OCI-LY1 (cell line): ENCODE data around the gene MBNL2.

Experiments used
- H2AFZ ChIP-seq: fragments of 200-600 bp; sonication (generic), shearing (Covaris generic); 2 replicates; pipeline ENCODE4 v1.6.0; 2014; ENCODE audit warnings: antibody characterized with exemption, mild to moderate bottlenecking, low read length
- H3F3A ChIP-seq: fragments of 200-600 bp; sonication (generic), shearing (Covaris generic); 2 replicates; pipeline ENCODE4 v1.6.0; 2014; ENCODE audit warnings: mild to moderate bottlenecking, antibody characterized with exemption, low read length, moderate library complexity; ENCODE audit not compliant: insufficient read depth
- H3K27ac ChIP-seq: fragments of 200-600 bp; sonication (generic); 2 replicates; pipeline ENCODE4 v1.5.1; 2014; ENCODE audit warnings: low read length, mixed run types, mild to moderate bottlenecking, low read depth; ENCODE audit not compliant: poor library complexity, severe bottlenecking
- H3K27me3 ChIP-seq: fragments of 200-600 bp; sonication (generic); 2 replicates; pipeline ENCODE4 v1.6.0; 2014; ENCODE audit warnings: antibody characterized with exemption, mild to moderate bottlenecking, low read length, moderate library complexity; ENCODE audit not compliant: insufficient read depth
- H3K36me3 ChIP-seq: fragments of 200-600 bp; sonication (generic); 2 replicates; pipeline ENCODE4 v1.6.1; 2014; ENCODE audit warnings: mild to moderate bottlenecking, antibody characterized with exemption, low read length, moderate library complexity, mixed read lengths; ENCODE audit not compliant: insufficient read depth
- H3K4me1 ChIP-seq: fragments of 200-600 bp; sonication (generic); 2 replicates; pipeline ENCODE4 v1.5.1; 2014; ENCODE audit warnings: mild to moderate bottlenecking, low read length, moderate library complexity; ENCODE audit not compliant: insufficient read depth, severe bottlenecking
- H3K4me2 ChIP-seq: fragments of 200-600 bp; sonication (generic), shearing (Covaris generic); 2 replicates; pipeline ENCODE4 v1.6.1; 2014; ENCODE audit warnings: low read length
- H3K4me3 ChIP-seq: fragments of 200-600 bp; sonication (generic); 2 replicates; pipeline ENCODE4 v1.5.1; 2014; ENCODE audit warnings: low read length, low read depth, mild to moderate bottlenecking, mixed read lengths; ENCODE audit not compliant: poor library complexity, severe bottlenecking
- H3K79me2 ChIP-seq: fragments of 200-600 bp; shearing (Covaris generic); 2 replicates; pipeline ENCODE4 v1.6.1; 2016; ENCODE audit warnings: mixed run types, low read length, mixed read lengths; ENCODE audit not compliant: insufficient read depth
- H3K9ac ChIP-seq: fragments of 200-600 bp; sonication (generic), shearing (Covaris generic); 2 replicates; pipeline ENCODE4 v1.6.1; 2014; ENCODE audit warnings: mild to moderate bottlenecking, low read length, mixed read lengths
- H3K9me2 ChIP-seq: fragments of 200-600 bp; sonication (generic), shearing (Covaris generic); 2 replicates; pipeline ENCODE4 v1.6.1; 2014; ENCODE audit warnings: low read depth, mild to moderate bottlenecking, low read length, mixed read lengths
- H3K9me3 ChIP-seq: fragments of 200-600 bp; shearing (Covaris generic); 2 replicates; pipeline ENCODE4 v1.6.1; 2014; ENCODE audit warnings: low read length, mixed read lengths
- H4K20me1 ChIP-seq: fragments of 200-600 bp; sonication (generic), shearing (Covaris generic); 2 replicates; pipeline ENCODE4 v1.6.0; 2016; ENCODE audit warnings: mild to moderate bottlenecking, low read length; ENCODE audit not compliant: insufficient read depth
- CTCF ChIP-seq: fragments of 200-600 bp; sonication (generic), shearing (Covaris generic); IDR thresholded peaks from 2 replicates; pipeline ENCODE4 v1.5.1; 2017; ENCODE audit warnings: mild to moderate bottlenecking, antibody characterized with exemption, low read length, moderate library complexity, mixed read lengths
- EZH2 ChIP-seq: fragments of 200-600 bp; sonication (generic), shearing (Covaris generic); IDR thresholded peaks from 2 replicates; pipeline ENCODE4 v1.8.0; 2017; ENCODE audit warnings: borderline replicate concordance, mixed run types, mild to moderate bottlenecking, antibody characterized with exemption, low read length, moderate library complexity, mixed read lengths

Gene MBNL2

GRCh38 chr13:97386801-97387484, 164.8 kb downstream of the MBNL2 start:
- Histone ChIP-seq H3K9me2 (no peaks in the 10 kb centered on the region), H3K27ac (no peak overlapping the region), H3K79me2 (no peaks in the 10 kb centered on the region), H3K36me3 (peaks cover 8% of the 10 kb centered on the region; the same call in 1 of the 2 replicates), H3F3A (no peaks in the 10 kb centered on the region), H3K4me2 (no peak overlapping the region), H3K4me3 (no peak overlapping the region), H3K9me3 (no peaks in the 10 kb centered on the region), H4K20me1 (no peaks in the 10 kb centered on the region), H3K27me3 (no peaks in the 10 kb centered on the region), H2AFZ (no peak overlapping the region), H3K4me1 (no peaks in the 10 kb centered on the region), H3K9ac (no peak overlapping the region)
- no peak for TF ChIP-seq CTCF
- TF ChIP-seq EZH2, result no peak

GRCh38 chr13:97387485-97387839, 165.3 kb downstream of the MBNL2 start:
- Histone ChIP-seq H3K4me2 (no peak overlapping the region), H3K79me2 (no peaks in the 10 kb centered on the region), H2AFZ (no peak overlapping the region), H3K27ac (no peak overlapping the region), H3F3A (no peaks in the 10 kb centered on the region), H3K4me3 (no peak overlapping the region), H3K9ac (no peak overlapping the region), H3K36me3 (peaks cover 10% of the 10 kb centered on the region; the same call in 1 of the 2 replicates), H4K20me1 (no peaks in the 10 kb centered on the region), H3K9me2 (no peaks in the 10 kb centered on the region), H3K4me1 (no peaks in the 10 kb centered on the region), H3K27me3 (no peaks in the 10 kb centered on the region), H3K9me3 (no peaks in the 10 kb centered on the region)
- TF ChIP-seq EZH2, result no peak
- TF ChIP-seq CTCF, result no peak

- H3K4me2 ChIP-seq, result no peak overlapping the region
- TF ChIP-seq CTCF (no peak), EZH2 (no peak)
- H3K4me3 ChIP-seq, result no peak overlapping the region
- H3K4me1 ChIP-seq, result no peaks in the 10 kb centered on the region
- no peak overlapping the region for H3K9ac ChIP-seq
- no peaks in the 10 kb centered on the region for H3K79me2 ChIP-seq
- H2AFZ ChIP-seq, result no peak overlapping the region
- H4K20me1 ChIP-seq, result no peaks in the 10 kb centered on the region
- no peaks in the 10 kb centered on the region for H3K27me3 ChIP-seq
- H3K9me3 ChIP-seq, result no peaks in the 10 kb centered on the region
- H3F3A ChIP-seq, result no peaks in the 10 kb centered on the region
- H3K9me2 ChIP-seq, result no peaks in the 10 kb centered on the region
- peaks cover 10% of the 10 kb centered on the region; the same call in 1 of the 2 replicates for H3K36me3 ChIP-seq
- H3K27ac ChIP-seq, result no peak overlapping the region
These were observed 165.8 kb downstream of the MBNL2 start for GRCh38 chr13:97387890-97388289.
